H9 (cell line): ENCODE measurements around the gene TMEM163. TPM values are rescaled to one million over a fixed set of nuclear protein-coding genes. Genes with fewer than 3 reads are reported as not detected.

Experiments used
- DNase-seq: peaks from one replicate; pipeline ENCODE4 v3.0.0-alpha.2; 2017
- H2AFZ ChIP-seq: one replicate; pipeline ENCODE4 v1.6.1; 2013; ENCODE audit warnings: mild to moderate bottlenecking, low read length, control low read depth, moderate library complexity
- H2AK5ac ChIP-seq: 2 replicates; pipeline ENCODE4 v1.6.1; 2013; ENCODE audit warnings: low read length, control low read depth, mixed read lengths; ENCODE audit not compliant: insufficient read length
- H2BK120ac ChIP-seq: one replicate; pipeline ENCODE4 v1.6.1; 2013; ENCODE audit warnings: low read depth, mild to moderate bottlenecking, low read length, control low read depth, inconsistent platforms; ENCODE audit not compliant: poor library complexity, severe bottlenecking
- H2BK12ac ChIP-seq: 2 replicates; pipeline ENCODE4 v1.6.1; 2013; ENCODE audit warnings: low read length, control low read depth, mixed read lengths, low read depth; ENCODE audit not compliant: insufficient read length
- H2BK15ac ChIP-seq: 2 replicates; pipeline ENCODE4 v1.6.1; 2013; ENCODE audit warnings: low read depth, low read length, control low read depth
- H2BK20ac ChIP-seq: one replicate; pipeline ENCODE4 v1.6.1; 2013; ENCODE audit warnings: low read depth, mild to moderate bottlenecking, low read length, control low read depth, inconsistent platforms; ENCODE audit not compliant: poor library complexity, severe bottlenecking
- H2BK5ac ChIP-seq: 2 replicates; pipeline ENCODE4 v1.6.1; 2013; ENCODE audit warnings: low read length, control low read depth, mixed read lengths; ENCODE audit not compliant: insufficient read length
- H3K14ac ChIP-seq: 2 replicates; pipeline ENCODE4 v1.6.1; 2013; ENCODE audit warnings: low read length, control low read depth; ENCODE audit not compliant: insufficient read depth
- H3K18ac ChIP-seq: 2 replicates; pipeline ENCODE4 v1.6.1; 2013; ENCODE audit warnings: low read depth, mild to moderate bottlenecking, mixed read lengths, low read length, control low read depth; ENCODE audit not compliant: insufficient read length
- H3K23ac ChIP-seq: 2 replicates; pipeline ENCODE4 v1.6.1; 2013; ENCODE audit warnings: low read length, control low read depth, mixed read lengths, low read depth; ENCODE audit not compliant: insufficient read length
- H3K23me2 ChIP-seq: 2 replicates; pipeline ENCODE4 v1.6.1; 2013; ENCODE audit warnings: low read depth, mild to moderate bottlenecking, mixed read lengths, low read length, control low read depth; ENCODE audit not compliant: insufficient read length, poor library complexity, severe bottlenecking
- H3K27ac ChIP-seq: 2 replicates; pipeline ENCODE4 v1.5.1; 2013; ENCODE audit warnings: low read length, control low read depth, mixed read lengths, low read depth; ENCODE audit not compliant: insufficient read length
- H3K27me3 ChIP-seq: 2 replicates; pipeline ENCODE4 v1.6.1; 2013; ENCODE audit warnings: low read length, control low read depth, inconsistent platforms; ENCODE audit not compliant: insufficient read depth
- H3K4ac ChIP-seq: 2 replicates; pipeline ENCODE4 v1.6.1; 2013; ENCODE audit warnings: low read depth, mild to moderate bottlenecking, control low read depth, inconsistent platforms, low read length, moderate library complexity
- H3K4me1 ChIP-seq: 2 replicates; pipeline ENCODE4 v1.6.1; 2013; ENCODE audit warnings: low read length, control low read depth, inconsistent platforms; ENCODE audit not compliant: insufficient read depth
- H3K4me2 ChIP-seq: 2 replicates; pipeline ENCODE4 v1.6.1; 2013; ENCODE audit warnings: low read length, control low read depth, mixed read lengths; ENCODE audit not compliant: insufficient read length, insufficient read depth
- H3K56ac ChIP-seq: 2 replicates; pipeline ENCODE4 v1.6.1; 2013; ENCODE audit warnings: low read depth, mild to moderate bottlenecking, mixed read lengths, low read length, control low read depth; ENCODE audit not compliant: insufficient read length
- H3K79me1 ChIP-seq: 2 replicates; pipeline ENCODE4 v1.6.1; 2013; ENCODE audit warnings: low read depth, mild to moderate bottlenecking, moderate library complexity, low read length, control low read depth, inconsistent platforms; ENCODE audit not compliant: insufficient read depth, poor library complexity, severe bottlenecking
- H3K79me2 ChIP-seq: 2 replicates; pipeline ENCODE4 v1.6.1; 2013; ENCODE audit warnings: low read length, control low read depth, inconsistent platforms; ENCODE audit not compliant: insufficient read depth
- H3K9ac ChIP-seq: 2 replicates; pipeline ENCODE4 v1.6.1; 2013; ENCODE audit warnings: low read length, control low read depth, mixed read lengths; ENCODE audit not compliant: insufficient read length; ENCODE audit errors: extremely low read depth
- H3K9me3 ChIP-seq: one replicate; pipeline ENCODE4 v1.6.1; 2013; ENCODE audit warnings: low read depth, low read length, inconsistent platforms; ENCODE audit not compliant: control insufficient read depth
- H3T11ph ChIP-seq: one replicate; pipeline ENCODE4 v1.6.1; 2013; ENCODE audit warnings: mild to moderate bottlenecking, low read length, control low read depth, inconsistent platforms
- H4K20me1 ChIP-seq: one replicate; pipeline ENCODE4 v1.6.1; 2013; ENCODE audit not compliant: control insufficient read depth, insufficient read length, insufficient read depth
- H4K5ac ChIP-seq: 2 replicates; pipeline ENCODE4 v1.6.1; 2013; ENCODE audit warnings: low read depth, mild to moderate bottlenecking, mixed read lengths, low read length, control low read depth; ENCODE audit not compliant: insufficient read length
- H4K8ac ChIP-seq: replicated peaks from 2 replicates; pipeline ENCODE4 v1.6.1; 2013; ENCODE audit warnings: low read length, control low read depth, mixed read lengths, low read depth; ENCODE audit not compliant: insufficient read length
- H4K91ac ChIP-seq: 2 replicates; pipeline ENCODE4 v1.6.1; 2013; ENCODE audit warnings: low read depth, mild to moderate bottlenecking, moderate library complexity, mixed read lengths, low read length, control low read depth; ENCODE audit not compliant: insufficient read length
- H3K27ac Mint-ChIP-seq, 3 experiments: 2 replicates in 2 of 3; 3 replicates in 1 of 3; pipeline ENCODE4 v1.8.0; 2020 to 2021; ENCODE audit warnings: mixed read lengths in 3 of 3, mild to moderate bottlenecking in 1 of 3, moderate library complexity in 1 of 3
- H3K27me3 Mint-ChIP-seq: 2 replicates; pipeline ENCODE4 v1.8.0; 2021; ENCODE audit warnings: low read depth, mild to moderate bottlenecking, moderate library complexity, mixed read lengths
- H3K36me3 Mint-ChIP-seq, 3 experiments: 2 replicates in 2 of 3; 3 replicates in 1 of 3; pipeline ENCODE4 v1.8.0; 2020 to 2021; ENCODE audit warnings: low read depth in 3 of 3, mixed read lengths in 3 of 3; ENCODE audit not compliant: insufficient read depth in 1 of 3
- H3K4me1 Mint-ChIP-seq, 2 experiments: 2 replicates each; pipeline ENCODE4 v1.8.0; 2020; ENCODE audit warnings: mixed read lengths in 2 of 2
- H3K4me3 Mint-ChIP-seq, 2 experiments: 2 replicates in 1 of 2; 3 replicates in 1 of 2; pipeline ENCODE4 v1.8.0; 2020 to 2021; ENCODE audit warnings: mild to moderate bottlenecking in 2 of 2, mixed read lengths in 2 of 2, moderate library complexity in 1 of 2
- H3K9me3 Mint-ChIP-seq, 2 experiments: 2 replicates in 1 of 2; 3 replicates in 1 of 2; pipeline ENCODE4 v1.8.0; 2020; ENCODE audit warnings: mild to moderate bottlenecking in 2 of 2, mixed read lengths in 2 of 2, moderate library complexity in 1 of 2
- CTCF ChIP-seq: fragments of 200-600 bp; sonication (generic); conservative IDR thresholded peaks from 3 replicates; pipeline ENCODE4 v1.8.0; 2021; ENCODE audit warnings: antibody characterized with exemption, mild to moderate bottlenecking
- WGBS: extraction: QIAGEN DNeasy Blood & Tissue Kit; methylation state at CpG from one replicate; pipeline ENCODE4 v1.1.7; 2013; ENCODE audit warnings: missing lambda C conversion rate, low lambda C conversion rate, mixed read lengths; ENCODE audit not compliant: insufficient read length; ENCODE audit errors: extremely low coverage; 5-methylcytosine and 5-hydroxymethylcytosine counted together
- total RNA-seq: library from RNA; stranded (reverse); gene quantifications from 2 replicates; pipeline ENCODE4 v1.2.1, GENCODE V29; 2021

Gene TMEM163
- total RNA-seq, 1 experiment from 2014 or later, result 0.39 TPM

GRCh38 chr2:134498654-134499053 lies 220.1 kb downstream of the TMEM163 start:
- H3T11ph ChIP-seq, result no peak overlapping the region
- Mint-ChIP-seq H3K4me1 (peaks cover 13 to 17% of the 10 kb centered on the region in 2 experiments), H3K36me3 (no peaks in the 10 kb centered on the region), H3K9me3 (no peaks in the 10 kb centered on the region), H3K27ac (no peak overlapping the region), H3K27me3 (no peaks in the 10 kb centered on the region; the same call in 1 of the 2 replicates), H3K4me3 (no peak overlapping the region)
- no peaks in the 10 kb centered on the region for H3K79me2 ChIP-seq
- no peak overlapping the region for H3K23ac ChIP-seq
- H3K4ac ChIP-seq, result no peak overlapping the region
- H2AK5ac ChIP-seq, result no peak overlapping the region
- no peak overlapping the region for H3K27ac ChIP-seq
- H2BK5ac ChIP-seq, result no peak overlapping the region
- no peak overlapping the region for H4K5ac ChIP-seq
- no peaks in the 10 kb centered on the region for H3K79me1 ChIP-seq
- TF ChIP-seq CTCF, result no peak
- no peak overlapping the region for H3K56ac ChIP-seq
- no peak overlapping the region for H4K8ac ChIP-seq
- no peaks in the 10 kb centered on the region for H3K23me2 ChIP-seq
- no peaks in the 10 kb centered on the region for H3K9me3 ChIP-seq
- H2BK20ac ChIP-seq, result no peak overlapping the region
- H4K20me1 ChIP-seq, result no peaks in the 10 kb centered on the region
- no peak overlapping the region for H2AFZ ChIP-seq
- no CpG with 5 or more reads among the region's 7 CpGs for WGBS
- no peak overlapping the region for H3K9ac ChIP-seq
- no peak overlapping the region for H3K14ac ChIP-seq
- no peak overlapping the region for H2BK12ac ChIP-seq
- DNase-seq, result no peak
- no peak overlapping the region for H2BK120ac ChIP-seq
- no peak overlapping the region for H4K91ac ChIP-seq
- no peaks in the 10 kb centered on the region for H3K27me3 ChIP-seq
- H3K4me2 ChIP-seq, result no peak overlapping the region
- H2BK15ac ChIP-seq, result no peak overlapping the region
- H3K18ac ChIP-seq, result no peak overlapping the region
- H3K4me1 ChIP-seq, result no peaks in the 10 kb centered on the region; the same call in 1 of the 2 replicates
